Brain microvascular endothelial cell (primary cell): ENCODE measurements around the gene FAM222A.

Experiments
- DNase-seq: peaks from one replicate; pipeline ENCODE4 v3.0.0-alpha.2; 2020
- H3K27ac ChIP-seq: fragments of 250-450 bp; sonication (Bioruptor Pico); 2 replicates; pipeline ENCODE4 v1.5.1; 2020; ENCODE audit warnings: mild to moderate bottlenecking, moderate library complexity
- H3K27me3 ChIP-seq: fragments of 250-450 bp; sonication (Bioruptor Pico); replicated peaks from 2 replicates; pipeline ENCODE4 v1.5.1; 2020; ENCODE audit warnings: mild to moderate bottlenecking
- H3K36me3 ChIP-seq: fragments of 250-450 bp; sonication (Bioruptor Pico); replicated peaks from 2 replicates; pipeline ENCODE4 v1.5.1; 2020; ENCODE audit warnings: mild to moderate bottlenecking
- H3K4me3 ChIP-seq: 2 replicates; pipeline ENCODE4 v1.5.1; 2011; ENCODE audit warnings: low read depth, mild to moderate bottlenecking, control low read depth, low read length, moderate library complexity
- in situ Hi-C: cut with HindIII; loops from 2 replicates; pipeline ENCODE4 v1.10.0; 2017; ENCODE audit warnings: low sequenced_read_pairs, low pct_ligation_motif_present
- TF ChIP-seq, protein P1 (sequence below): IDR thresholded peaks from 2 replicates; pipeline ENCODE4 v1.5.1; 2011; ENCODE audit warnings: low read depth, mild to moderate bottlenecking, moderate library complexity, low read length, control low read depth, inconsistent platforms; ENCODE audit errors: missing control alignments

Gene FAM222A

DNA sequence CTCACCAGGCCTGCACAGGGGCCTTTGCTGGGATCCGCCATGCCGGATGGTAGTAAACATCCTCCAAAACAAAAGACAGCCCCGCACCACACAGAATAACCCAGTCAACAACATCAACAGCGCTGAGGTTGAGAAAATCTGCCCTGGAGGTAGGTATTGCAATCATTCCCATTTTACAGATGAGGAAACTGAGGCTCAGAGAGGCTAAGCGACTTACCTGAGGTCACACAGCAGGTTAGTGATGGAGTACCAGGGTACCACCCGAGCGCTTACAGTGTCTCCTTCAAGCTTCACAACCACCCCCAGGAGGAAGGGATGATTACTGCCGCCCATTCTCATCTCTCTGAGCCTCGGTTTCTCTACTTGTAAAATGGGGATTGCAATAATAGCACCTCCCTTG lies 104.6 kb downstream of the FAM222A start:
- Histone ChIP-seq H3K27me3 (no peaks in the 10 kb centered on the region), H3K36me3 (no peaks in the 10 kb centered on the region), H3K27ac (no peak overlapping the region), H3K4me3 (no peak overlapping the region)
- TF ChIP-seq, protein P1, sequence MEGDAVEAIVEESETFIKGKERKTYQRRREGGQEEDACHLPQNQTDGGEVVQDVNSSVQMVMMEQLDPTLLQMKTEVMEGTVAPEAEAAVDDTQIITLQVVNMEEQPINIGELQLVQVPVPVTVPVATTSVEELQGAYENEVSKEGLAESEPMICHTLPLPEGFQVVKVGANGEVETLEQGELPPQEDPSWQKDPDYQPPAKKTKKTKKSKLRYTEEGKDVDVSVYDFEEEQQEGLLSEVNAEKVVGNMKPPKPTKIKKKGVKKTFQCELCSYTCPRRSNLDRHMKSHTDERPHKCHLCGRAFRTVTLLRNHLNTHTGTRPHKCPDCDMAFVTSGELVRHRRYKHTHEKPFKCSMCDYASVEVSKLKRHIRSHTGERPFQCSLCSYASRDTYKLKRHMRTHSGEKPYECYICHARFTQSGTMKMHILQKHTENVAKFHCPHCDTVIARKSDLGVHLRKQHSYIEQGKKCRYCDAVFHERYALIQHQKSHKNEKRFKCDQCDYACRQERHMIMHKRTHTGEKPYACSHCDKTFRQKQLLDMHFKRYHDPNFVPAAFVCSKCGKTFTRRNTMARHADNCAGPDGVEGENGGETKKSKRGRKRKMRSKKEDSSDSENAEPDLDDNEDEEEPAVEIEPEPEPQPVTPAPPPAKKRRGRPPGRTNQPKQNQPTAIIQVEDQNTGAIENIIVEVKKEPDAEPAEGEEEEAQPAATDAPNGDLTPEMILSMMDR = no peak
- DNase-seq = no peak
- in situ Hi-C loops = no loop called here

DNA sequence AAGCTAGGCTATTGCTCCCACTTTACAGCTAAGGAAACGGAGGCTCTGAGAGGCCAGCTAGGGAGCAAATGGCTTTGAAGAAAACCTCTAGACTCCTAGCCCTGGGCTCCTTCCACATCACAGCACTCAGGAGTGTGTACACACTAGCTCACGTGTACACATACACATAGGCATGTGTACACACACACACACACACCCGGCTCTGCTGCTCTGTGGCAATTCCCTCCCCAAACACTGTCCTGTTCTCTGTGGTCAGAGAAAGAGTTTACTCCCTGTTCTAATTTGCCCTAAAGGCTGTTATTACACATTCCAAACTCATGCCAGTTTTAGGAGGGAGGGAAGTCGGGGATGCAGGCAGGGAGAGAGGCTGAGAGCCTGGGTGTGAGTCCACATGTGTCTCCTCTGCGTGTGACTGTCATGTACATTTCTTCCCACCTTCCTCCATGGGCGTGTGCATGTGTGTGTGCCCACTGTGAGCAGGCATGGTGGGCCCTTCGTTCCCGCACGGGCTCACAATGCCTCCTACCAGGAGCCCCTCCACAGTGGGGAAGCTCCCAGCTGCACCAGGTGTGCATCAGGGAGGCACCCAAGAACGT lies 105.4 kb downstream of the FAM222A start:
- Histone ChIP-seq H3K27me3 (no peaks in the 10 kb centered on the region), H3K27ac (no peak overlapping the region), H3K36me3 (no peaks in the 10 kb centered on the region), H3K4me3 (no peak overlapping the region)
- in situ Hi-C loops = no loop called here
- no peak for DNase-seq
- TF ChIP-seq, protein P1 = no peak
